Gastroesophageal sphincter (tissue), 4 donors: Measurements from ENCODE around the gene F2RL3. TPM values are rescaled to one million over a fixed set of nuclear protein-coding genes. Genes with fewer than 3 reads are reported as not detected.
A peak's percentile ranks its signal among the peaks of the same experiment; 100 is the strongest.

ENCODE experiments used
- ATAC-seq: fragments of 150-250 bp; one replicate; pipeline ENCODE4 v1.9.1; 2016; ENCODE audit warnings: mild to moderate bottlenecking, moderate library complexity
- H3K27ac ChIP-seq, 4 donors: fragments of 200-600 bp; sonication (generic) in 3 of 4; 1 replicate in 3 of 4; 2 replicates in 1 of 4; pipeline ENCODE4 v1.5.1; 2016 to 2019
- H3K27me3 ChIP-seq: fragments of 200-600 bp; sonication (generic); one replicate; pipeline ENCODE4 v1.5.1; 2019
- H3K36me3 ChIP-seq, 2 donors: fragments of 200-600 bp; sonication (generic); one replicate each; pipeline ENCODE4 v1.5.1; 2019; ENCODE audit warnings: control low read depth in 1 of 2
- H3K4me1 ChIP-seq, 3 donors: fragments of 200-600 bp; sonication (generic); 1 replicate in 2 of 3; 2 replicates in 1 of 3; pipeline ENCODE4 v1.5.1; 2016 to 2019; ENCODE audit warnings: control low read depth in 2 of 3
- H3K4me3 ChIP-seq, 2 donors: fragments of 200-600 bp; sonication (generic); one replicate each; pipeline ENCODE4 v1.5.1; 2019; ENCODE audit warnings: mild to moderate bottlenecking in 1 of 2, moderate library complexity in 1 of 2
- H3K9me3 ChIP-seq, 3 donors: fragments of 200-600 bp; sonication (generic); one replicate each; pipeline ENCODE4 v1.5.1; 2017 to 2019; ENCODE audit warnings: control low read depth in 2 of 3
- CTCF ChIP-seq, 4 experiments: fragments of 200-600 bp in 2 of 4; fragments of 450-650 bp in 2 of 4; sonication (generic) in 1 of 4; IDR thresholded peaks; one replicate each; pipeline ENCODE4 v1.5.1; 2017 to 2019; ENCODE audit warnings: antibody characterized with exemption in 4 of 4, mild to moderate bottlenecking in 2 of 4, moderate library complexity in 2 of 4
- EP300 ChIP-seq: sonication (generic); formaldehyde crosslinking; IDR thresholded peaks from one replicate; pipeline ENCODE4 v1.6.1; 2017; ENCODE audit warnings: antibody characterized with exemption, mild to moderate bottlenecking
- POLR2A ChIP-seq, 2 donors: fragments of 450-650 bp; IDR thresholded peaks; one replicate each; pipeline ENCODE4 v1.6.1; 2017; ENCODE audit warnings: antibody characterized with exemption in 2 of 2, mild to moderate bottlenecking in 2 of 2, moderate library complexity in 1 of 2
- POLR2AphosphoS5 ChIP-seq: sonication (generic); formaldehyde crosslinking; IDR thresholded peaks from one replicate; pipeline ENCODE4 v1.6.1; 2017; ENCODE audit warnings: antibody characterized with exemption
- WGBS, 2 donors: methylation state at CpG; one replicate each; pipeline ENCODE4 v1.1.5; 2018; ENCODE audit warnings: low coverage in 1 of 2; 5-methylcytosine and 5-hydroxymethylcytosine counted together
- total RNA-seq, 4 donors: library from RNA; depleted of rRNA; stranded (reverse); fragments of >200 nt; gene quantifications; one replicate each; pipeline ENCODE4 v1.1.0, GENCODE V29; 2016

F2RL3 gene
- total RNA-seq, 4 donors from 2014 or later, result 2.3 to 5.1 (median 2.7) TPM

- Histone ChIP-seq H3K4me3 (no peak overlapping the region), H3K9me3 (no peaks in the 10 kb centered on the region), H3K27ac (no peak overlapping the region), H3K36me3 (peaks cover 0 to 100% of the 10 kb centered on the region in 2 donors), H3K27me3 (no peaks in the 10 kb centered on the region), H3K4me1 (peaks cover 0 to 10% (median 0%) of the 10 kb centered on the region in 3 donors)
- TF ChIP-seq POLR2A (IDR thresholded peaks at IDR 0.05), result no peak
- TF ChIP-seq CTCF (IDR thresholded peaks at IDR 0.05), result no peak
- TF ChIP-seq POLR2AphosphoS5, result no peak
- TF ChIP-seq EP300, result no peak
- WGBS, 2 donors, result 93% methylated on average over 12 of the region's 20 CpGs; no CpG with 5 or more reads in 1 of the 2 donors
- ATAC-seq, result no peak
Measured at GRCh38 chr19:16868423-16869130, 20.2 kb upstream of the F2RL3 start.

GRCh38 chr19:16869331-16869972 lies 19.3 kb upstream of the F2RL3 start:
- Histone ChIP-seq H3K36me3 (peaks cover 0 to 95% of the 10 kb centered on the region in 2 donors), H3K27ac (no peak overlapping the region), H3K4me1 (peaks cover 0 to 14% (median 0%) of the 10 kb centered on the region in 3 donors), H3K4me3 (no peak overlapping the region), H3K27me3 (no peaks in the 10 kb centered on the region), H3K9me3 (no peaks in the 10 kb centered on the region)
- WGBS, 2 donors, result 84% methylated on average over 5 of the region's 30 CpGs; no CpG with 5 or more reads in 1 of the 2 donors
- no peak for TF ChIP-seq EP300
- TF ChIP-seq CTCF (IDR thresholded peaks at IDR 0.05), result no peak
- no peak for TF ChIP-seq POLR2AphosphoS5
- TF ChIP-seq POLR2A (IDR thresholded peaks at IDR 0.05), result no peak
- ATAC-seq, result no peak

GRCh38 chr19:16871871-16872270 lies 16.9 kb upstream of the F2RL3 start:
- H3K9me3 ChIP-seq, result no peaks in the 10 kb centered on the region
- peak overlapping the region in 3 of 4 donors; percentile 22 to 60 (median 44) for H3K27ac ChIP-seq
- ATAC-seq, result peak; percentile 44
- no peaks in the 10 kb centered on the region for H3K27me3 ChIP-seq
- H3K36me3 ChIP-seq, result peaks cover 0 to 82% of the 10 kb centered on the region in 2 donors
- 40 to 42% methylated on average over 5 to 6 of the region's 7 CpGs for WGBS, 2 donors
- H3K4me3 ChIP-seq, result no peak overlapping the region
- H3K4me1 ChIP-seq, result peaks cover 0 to 14% (median 0%) of the 10 kb centered on the region in 3 donors
- TF ChIP-seq POLR2A (IDR thresholded peaks at IDR 0.05) (no peak), CTCF (IDR thresholded peaks at IDR 0.05) (no peak), POLR2AphosphoS5 (no peak), EP300 (no peak)

GRCh38 chr19:16872728-16873127 lies 16.1 kb upstream of the F2RL3 start:
- Histone ChIP-seq H3K9me3 (no peaks in the 10 kb centered on the region), H3K27ac (peak overlapping the region in 3 of 4 donors; percentile 22 to 60 (median 26)), H3K36me3 (peaks cover 0 to 82% of the 10 kb centered on the region in 2 donors), H3K4me1 (peaks cover 0 to 14% (median 0%) of the 10 kb centered on the region in 3 donors), H3K4me3 (no peak overlapping the region), H3K27me3 (no peaks in the 10 kb centered on the region)
- WGBS, 2 donors, result 81 to 100% methylated on average over 2 to 10 of the region's 21 CpGs
- TF ChIP-seq EP300, result no peak
- no peak for TF ChIP-seq POLR2AphosphoS5
- no peak for TF ChIP-seq POLR2A (IDR thresholded peaks at IDR 0.05)
- TF ChIP-seq CTCF (IDR thresholded peaks at IDR 0.05), result no peak
- ATAC-seq, result no peak

GRCh38 chr19:16873594-16873993 lies 15.2 kb upstream of the F2RL3 start:
- H3K27me3 ChIP-seq, result no peaks in the 10 kb centered on the region
- peaks cover 0 to 82% of the 10 kb centered on the region in 2 donors for H3K36me3 ChIP-seq
- no peak for TF ChIP-seq POLR2A (IDR thresholded peaks at IDR 0.05)
- no peak for TF ChIP-seq CTCF (IDR thresholded peaks at IDR 0.05)
- TF ChIP-seq EP300, result no peak
- no peak for TF ChIP-seq POLR2AphosphoS5
- H3K9me3 ChIP-seq, result no peaks in the 10 kb centered on the region
- H3K4me3 ChIP-seq, result no peak overlapping the region
- ATAC-seq, result no peak
- 70 to 94% methylated on average over 2 to 3 of the region's 3 CpGs for WGBS, 2 donors
- H3K27ac ChIP-seq, result no peak overlapping the region
- peaks cover 0 to 14% (median 0%) of the 10 kb centered on the region in 3 donors for H3K4me1 ChIP-seq
